NB4 (cell line): ENCODE data around the gene KLF6.

Experiments
- DNase-seq: peaks from one replicate; pipeline ENCODE4 v3.0.0; 2010; ENCODE audit warnings: low read depth
- H3K4me3 ChIP-seq: one replicate; pipeline ENCODE4 v1.5.1; 2011; ENCODE audit warnings: mild to moderate bottlenecking, low read depth, low read length, moderate library complexity
- MYC ChIP-seq: IDR thresholded peaks from 2 replicates; pipeline ENCODE4 v1.6.1; 2011; ENCODE audit warnings: low read depth, low read length
- POLR2A ChIP-seq: IDR thresholded peaks from 2 replicates; pipeline ENCODE4 v1.6.1; 2011; ENCODE audit warnings: mild to moderate bottlenecking; ENCODE audit not compliant: insufficient read length; ENCODE audit errors: extremely low read depth
- TF ChIP-seq, protein P1 (sequence below): IDR thresholded peaks from one replicate; pipeline ENCODE4 v1.5.1; 2012; ENCODE audit warnings: low read depth, low read length
- TF ChIP-seq, protein P2 (sequence below): IDR thresholded peaks from 2 replicates; pipeline ENCODE4 v1.6.1; 2011; ENCODE audit warnings: low read depth, low read length

Gene KLF6

DNA sequence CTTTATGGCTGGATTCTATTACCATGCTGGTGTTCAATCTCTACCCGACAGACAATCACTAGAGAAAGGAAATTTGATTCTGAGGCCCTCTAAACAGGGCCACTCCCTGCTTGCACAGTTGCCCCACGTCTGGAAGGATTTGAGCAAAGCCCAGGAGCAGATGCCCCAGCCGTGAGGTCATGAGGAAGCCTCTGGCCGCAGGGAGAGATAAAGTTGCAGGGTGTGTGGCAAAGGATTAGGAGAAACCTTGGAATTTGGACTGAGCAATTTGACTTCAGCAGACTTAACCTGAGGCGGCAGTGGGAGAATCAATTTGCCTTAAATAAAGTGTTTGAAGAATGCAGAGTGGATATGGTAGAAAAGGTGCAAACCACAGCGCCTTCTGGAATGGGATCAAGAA lies 40.2 kb upstream of the KLF6 start:
- no peak for DNase-seq
- H3K4me3 ChIP-seq = no peak overlapping the region
- TF ChIP-seq MYC (no peak), POLR2A (no peak)
- TF ChIP-seq, protein P1, sequence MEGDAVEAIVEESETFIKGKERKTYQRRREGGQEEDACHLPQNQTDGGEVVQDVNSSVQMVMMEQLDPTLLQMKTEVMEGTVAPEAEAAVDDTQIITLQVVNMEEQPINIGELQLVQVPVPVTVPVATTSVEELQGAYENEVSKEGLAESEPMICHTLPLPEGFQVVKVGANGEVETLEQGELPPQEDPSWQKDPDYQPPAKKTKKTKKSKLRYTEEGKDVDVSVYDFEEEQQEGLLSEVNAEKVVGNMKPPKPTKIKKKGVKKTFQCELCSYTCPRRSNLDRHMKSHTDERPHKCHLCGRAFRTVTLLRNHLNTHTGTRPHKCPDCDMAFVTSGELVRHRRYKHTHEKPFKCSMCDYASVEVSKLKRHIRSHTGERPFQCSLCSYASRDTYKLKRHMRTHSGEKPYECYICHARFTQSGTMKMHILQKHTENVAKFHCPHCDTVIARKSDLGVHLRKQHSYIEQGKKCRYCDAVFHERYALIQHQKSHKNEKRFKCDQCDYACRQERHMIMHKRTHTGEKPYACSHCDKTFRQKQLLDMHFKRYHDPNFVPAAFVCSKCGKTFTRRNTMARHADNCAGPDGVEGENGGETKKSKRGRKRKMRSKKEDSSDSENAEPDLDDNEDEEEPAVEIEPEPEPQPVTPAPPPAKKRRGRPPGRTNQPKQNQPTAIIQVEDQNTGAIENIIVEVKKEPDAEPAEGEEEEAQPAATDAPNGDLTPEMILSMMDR = no peak
- TF ChIP-seq, protein P2, sequence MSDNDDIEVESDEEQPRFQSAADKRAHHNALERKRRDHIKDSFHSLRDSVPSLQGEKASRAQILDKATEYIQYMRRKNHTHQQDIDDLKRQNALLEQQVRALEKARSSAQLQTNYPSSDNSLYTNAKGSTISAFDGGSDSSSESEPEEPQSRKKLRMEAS = no peak

DNA sequence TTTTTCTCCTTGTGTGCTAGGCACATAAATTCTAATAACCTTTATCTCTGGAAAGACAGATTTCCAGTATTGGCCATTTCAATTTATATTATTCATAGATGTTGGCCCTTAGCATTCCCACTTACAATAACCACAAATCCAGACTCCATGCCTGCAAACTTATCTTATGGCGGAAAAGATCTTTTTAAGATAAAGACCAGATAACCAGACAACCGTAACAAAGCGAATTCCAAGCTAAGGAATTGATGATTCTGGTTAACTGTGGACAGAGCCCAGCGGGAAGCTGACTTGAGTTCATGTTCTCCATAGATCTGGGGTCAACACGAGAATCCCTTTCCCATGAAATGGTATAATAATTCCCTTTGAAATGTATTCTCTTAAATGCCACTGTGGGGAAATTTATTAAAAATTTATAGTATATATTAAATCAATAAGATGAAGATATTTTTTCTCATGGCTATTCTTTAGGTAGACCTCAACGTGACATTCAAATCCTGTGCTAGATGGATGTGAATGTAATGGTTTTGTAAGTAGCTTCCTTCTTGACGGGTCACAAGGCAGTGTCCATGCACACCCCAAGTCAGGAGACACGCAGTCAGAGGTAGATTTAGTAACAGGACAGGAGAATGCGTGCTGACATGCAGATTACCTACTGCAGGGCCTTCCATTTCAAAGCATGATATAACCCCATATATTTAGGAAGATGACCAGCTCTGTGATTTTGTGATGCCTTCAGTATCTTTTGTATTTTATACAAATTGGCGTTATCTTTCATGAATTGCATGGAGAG lies 37.7 kb upstream of the KLF6 start:
- DNase-seq = no peak
- H3K4me3 ChIP-seq = no peak overlapping the region

GRCh38 chr10:3820255-3820654 lies 35.2 kb upstream of the KLF6 start:
- DNase-seq = no peak
- TF ChIP-seq MYC = no peak
- TF ChIP-seq, protein P2 = no peak
- TF ChIP-seq POLR2A = no peak
- TF ChIP-seq, protein P1 = no peak
- H3K4me3 ChIP-seq = no peak overlapping the region

More for the DNA sequence above, 37.7 kb upstream of the KLF6 start:
- TF ChIP-seq, protein P1 = no peak
- TF ChIP-seq POLR2A = no peak
- no peak for TF ChIP-seq MYC
- TF ChIP-seq, protein P2 = no peak

DNA sequence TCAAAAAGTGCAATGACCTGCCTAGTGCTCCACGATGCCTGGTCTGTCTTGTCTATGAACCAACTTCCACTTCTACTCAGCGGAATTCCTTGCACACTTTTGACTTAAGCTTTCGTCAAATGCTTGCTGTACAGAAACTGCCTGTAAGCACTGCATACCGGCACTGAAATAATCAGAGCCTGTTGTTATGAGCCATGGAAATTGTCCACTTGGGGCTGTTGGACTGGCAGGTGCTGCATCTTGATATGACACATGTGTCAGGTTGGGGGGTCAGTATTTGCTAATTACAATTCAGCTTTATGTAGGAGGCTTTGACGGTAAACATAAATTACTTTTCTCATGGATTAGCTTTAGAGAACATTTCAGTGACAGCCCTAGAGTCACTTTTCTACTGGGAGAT lies 32.0 kb upstream of the KLF6 start:
- TF ChIP-seq, protein P1 = no peak
- TF ChIP-seq POLR2A (no peak), MYC (no peak)
- TF ChIP-seq, protein P2 = no peak
- no peak for DNase-seq

DNA sequence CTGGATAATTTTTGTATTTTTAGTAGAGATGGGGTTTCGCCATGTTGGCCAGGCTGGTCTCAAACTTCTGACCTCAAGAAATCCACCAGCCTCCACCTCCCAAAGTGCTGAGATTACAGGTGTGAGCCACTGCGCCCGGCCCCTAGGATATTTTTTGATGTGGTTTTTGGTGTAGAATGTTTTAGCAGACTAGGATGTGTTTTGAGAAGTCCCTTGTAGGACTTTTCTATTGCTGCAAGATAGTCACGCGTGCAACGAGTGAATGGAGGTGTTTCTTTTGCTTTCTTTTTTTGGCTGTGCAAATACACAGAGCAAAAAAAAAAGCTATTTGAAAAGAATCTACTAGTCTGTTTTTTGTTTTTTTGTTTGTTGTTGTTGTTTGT lies 29.8 kb upstream of the KLF6 start:
- DNase-seq = no peak
- TF ChIP-seq MYC (no peak), POLR2A (no peak)
- TF ChIP-seq, protein P1 = no peak
- TF ChIP-seq, protein P2 = no peak
- H3K4me3 ChIP-seq = no peak overlapping the region

More for the DNA sequence above, 32.0 kb upstream of the KLF6 start:
- H3K4me3 ChIP-seq = no peak overlapping the region
